Islet precursor cell (in vitro differentiated cells): ENCODE results near the gene ELP1.

ENCODE experiments used
- DNase-seq: peaks from one replicate; pipeline ENCODE4 v3.0.0-alpha.2; 2018

ELP1 gene

DNA sequence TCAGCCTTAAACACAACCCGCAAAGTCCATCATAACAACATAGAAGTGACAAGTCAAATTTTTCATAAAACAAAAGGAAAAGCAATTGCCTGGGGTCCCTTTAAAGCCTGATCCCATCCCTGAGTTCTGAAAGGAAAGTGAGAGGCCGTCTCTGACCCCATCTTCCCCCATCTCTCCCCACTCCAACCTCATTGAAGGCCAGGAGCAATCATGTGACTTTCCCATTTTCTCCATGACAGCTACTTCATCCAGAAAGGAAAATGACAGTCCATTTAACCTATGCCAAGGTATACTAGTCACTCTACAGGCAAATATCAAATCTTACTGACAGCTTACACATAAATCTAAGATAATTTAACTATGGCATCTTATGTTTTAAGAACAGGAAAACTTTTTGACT lies 56.4 kb downstream of the ELP1 start:
- no peak for DNase-seq

DNA sequence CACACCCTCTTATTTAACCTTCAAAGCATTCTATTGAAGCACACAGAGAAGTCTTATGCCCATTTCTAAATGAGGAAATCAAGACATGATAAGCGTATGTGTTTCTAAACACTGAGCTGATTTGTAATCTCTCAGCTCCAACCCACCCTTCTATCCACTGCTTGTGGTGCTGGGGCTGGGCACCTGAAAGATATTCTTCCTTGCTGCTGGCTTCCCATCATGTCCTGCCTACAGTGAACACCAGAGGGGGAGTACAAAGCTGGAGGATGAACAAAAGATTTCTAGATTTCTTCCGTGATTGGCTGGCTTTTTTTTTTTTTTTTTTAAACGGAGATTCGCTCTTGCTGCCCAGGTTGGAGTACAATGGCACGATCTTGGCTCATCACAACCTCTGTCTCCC lies 57.5 kb downstream of the ELP1 start:
- DNase-seq = no peak

DNA sequence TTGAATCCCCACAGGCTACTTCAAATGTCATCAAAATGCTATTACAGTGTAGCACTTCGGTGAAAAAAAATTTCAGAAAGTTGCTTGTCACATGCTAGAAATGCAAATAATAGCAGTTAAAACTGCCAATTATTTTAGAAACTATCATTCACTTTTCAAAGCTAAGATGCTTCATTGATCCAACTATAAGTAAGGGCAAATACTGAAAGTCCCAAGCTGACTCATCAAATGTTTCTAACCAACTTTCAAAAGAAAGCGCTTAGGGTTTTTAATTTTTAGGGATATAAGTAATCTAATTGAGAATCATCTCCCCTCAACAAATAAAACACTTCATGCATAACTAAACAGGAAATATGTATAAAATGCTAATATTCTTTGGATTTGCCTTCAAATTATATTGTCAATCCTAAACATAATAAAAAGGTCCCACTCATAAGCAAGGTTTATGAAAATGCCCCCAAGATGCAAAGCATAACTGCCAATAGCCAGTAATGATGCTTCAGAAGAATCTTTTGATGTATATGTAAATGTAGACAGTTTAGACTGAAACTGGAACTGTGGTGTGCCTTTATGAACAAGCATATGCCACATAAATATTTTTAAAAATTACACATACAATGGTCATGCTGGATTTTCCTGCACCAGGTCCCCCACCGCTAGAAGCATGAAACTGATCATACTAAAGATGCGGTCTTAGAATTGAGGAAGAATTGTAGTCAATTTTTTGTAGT lies 59.7 kb downstream of the ELP1 start:
- DNase-seq = no peak

DNA sequence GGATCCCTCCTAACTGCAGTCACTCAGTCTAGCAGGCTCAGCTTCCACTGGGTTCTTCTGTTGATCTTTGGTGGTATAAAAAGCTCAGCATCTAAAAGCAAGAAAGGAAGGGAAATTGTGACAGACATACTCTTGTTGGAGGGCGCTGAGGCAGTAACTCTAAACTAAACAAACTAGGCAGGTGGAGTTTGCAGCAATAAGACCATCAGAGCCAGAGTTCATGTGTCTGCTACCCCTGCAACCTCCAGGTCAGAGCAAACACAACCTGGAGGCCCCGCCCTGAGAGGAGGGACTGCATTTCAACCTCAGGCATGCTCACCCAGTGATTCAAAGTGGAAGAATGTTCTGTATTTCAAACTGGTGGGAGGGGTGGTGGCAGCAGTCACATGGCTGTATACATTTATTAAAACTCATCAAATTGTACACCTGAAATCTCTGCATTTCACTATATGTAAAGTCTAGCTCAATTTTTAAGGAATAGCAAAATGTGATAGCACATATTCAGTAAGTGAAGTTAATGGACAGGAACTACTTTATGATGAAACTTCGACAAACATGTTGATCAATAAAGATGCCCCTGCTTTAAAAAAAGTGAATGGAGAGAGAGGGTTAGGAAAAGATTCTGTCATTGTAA lies 64.7 kb downstream of the ELP1 start:
- peak; percentile 88 for DNase-seq

DNA sequence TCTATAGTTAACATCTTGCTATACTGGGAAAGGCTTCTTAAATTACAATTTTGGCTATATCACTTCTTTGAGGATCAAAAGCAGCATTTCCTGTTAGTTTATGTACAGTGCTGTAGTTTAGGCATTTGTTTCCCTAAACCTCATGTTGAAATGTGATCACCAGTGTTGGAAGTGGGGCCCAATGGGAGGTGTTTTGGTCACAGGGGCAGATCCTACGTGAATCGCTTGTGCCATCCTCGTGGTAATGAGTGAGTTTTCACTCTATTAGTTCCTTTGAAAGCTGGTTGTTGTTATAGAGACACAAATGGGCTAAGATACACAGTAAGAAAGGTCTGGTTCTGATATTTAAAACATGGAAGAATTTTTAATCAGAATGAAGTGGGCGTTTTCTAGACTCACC lies 66.1 kb downstream of the ELP1 start:
- no peak for DNase-seq

DNA sequence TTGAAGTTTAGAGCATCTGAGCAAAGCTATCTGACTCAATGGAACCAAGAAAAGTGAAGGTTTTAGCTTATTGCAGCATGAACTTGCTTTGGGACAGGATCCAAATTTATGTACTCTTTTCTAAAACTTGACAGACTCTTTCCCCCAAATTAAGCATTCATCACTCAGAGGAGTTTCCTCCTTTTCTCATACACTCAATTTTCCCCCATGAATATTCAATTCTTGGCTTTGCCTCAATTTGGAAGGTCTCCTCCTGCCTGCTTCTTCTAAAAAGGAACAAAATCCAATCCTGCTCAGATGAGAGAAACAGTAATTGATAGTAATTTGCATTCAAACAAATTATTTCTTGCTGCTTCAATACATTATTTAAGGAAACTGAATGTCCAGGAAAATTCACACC lies 66.8 kb downstream of the ELP1 start:
- no peak for DNase-seq

DNA sequence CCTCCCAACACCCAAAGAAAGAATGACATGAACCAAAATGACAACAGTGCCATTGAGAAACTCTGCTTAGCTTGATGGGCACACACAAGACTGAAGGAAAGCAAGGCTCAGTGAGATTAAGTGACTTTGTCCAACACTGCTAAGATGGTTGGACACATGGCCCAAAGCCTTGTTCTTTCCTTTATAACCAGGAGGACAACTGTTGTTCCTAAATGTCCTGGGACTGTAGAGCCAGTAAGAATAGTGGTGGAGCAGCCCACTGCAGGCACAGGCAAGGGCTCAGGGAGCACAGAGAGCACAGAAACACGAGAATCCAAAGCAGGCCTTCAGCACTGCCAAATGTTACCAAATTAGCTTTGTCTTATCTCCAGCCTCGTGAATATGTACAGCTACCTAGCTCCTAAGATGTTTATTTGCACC lies 67.9 kb downstream of the ELP1 start:
- no peak for DNase-seq

DNA sequence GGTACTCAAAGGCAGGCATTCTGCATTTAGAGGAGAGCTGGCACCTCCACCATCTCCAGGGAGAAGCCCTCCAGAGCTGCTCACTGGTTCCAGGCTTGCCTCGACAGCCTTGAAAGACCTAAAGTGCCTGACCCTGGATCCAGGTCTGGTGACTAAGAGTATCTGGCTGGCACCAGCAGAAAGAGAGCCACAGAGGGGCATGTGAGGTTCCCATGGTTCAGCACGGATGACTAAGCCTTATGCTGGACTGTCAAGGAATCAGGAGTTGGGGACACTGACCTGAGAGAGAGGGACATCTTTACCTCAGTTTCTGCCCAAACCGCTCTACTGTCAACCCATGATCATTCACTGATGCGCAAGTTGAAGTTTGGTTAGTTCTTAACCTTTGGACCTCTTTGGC lies 68.9 kb downstream of the ELP1 start:
- no peak for DNase-seq

DNA sequence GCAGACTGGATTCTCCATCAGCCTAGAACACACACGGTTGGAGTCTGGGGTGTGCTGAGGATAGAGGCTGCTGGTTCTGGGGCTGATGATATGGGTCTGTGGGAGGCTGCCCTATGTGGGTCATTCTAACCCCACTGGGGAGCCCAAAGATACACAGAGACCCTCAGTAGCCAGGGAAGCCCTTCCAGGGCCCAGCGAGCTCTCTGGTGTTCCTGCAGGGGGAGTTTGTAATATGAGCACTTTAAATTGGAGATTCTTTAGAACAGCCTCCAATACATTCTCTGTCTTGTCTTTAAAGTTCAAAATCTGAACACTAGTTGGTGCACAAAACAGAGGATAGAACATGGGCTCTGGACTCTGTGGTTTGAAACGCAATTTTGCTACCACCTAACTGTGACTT lies 69.5 kb downstream of the ELP1 start:
- DNase-seq = no peak

DNA sequence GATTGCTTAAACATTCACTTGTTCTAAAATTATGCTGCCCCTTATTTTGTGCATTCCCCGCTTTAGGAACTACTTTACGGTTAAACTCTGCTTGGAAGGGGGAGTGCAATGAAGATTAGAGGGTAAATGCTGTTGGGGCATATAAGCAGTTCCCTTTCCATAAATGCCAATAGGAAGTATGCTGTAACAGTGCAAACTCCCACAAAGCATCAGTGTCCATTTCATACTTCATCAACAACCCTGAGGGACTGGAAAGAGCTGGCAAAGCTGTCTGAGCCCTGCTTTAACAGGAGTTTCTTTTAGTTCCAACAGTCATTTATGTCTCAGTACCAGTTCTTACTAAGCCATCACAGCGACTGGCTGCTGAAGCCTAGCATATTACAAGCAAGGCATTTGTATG lies 70.0 kb downstream of the ELP1 start:
- no peak for DNase-seq

DNA sequence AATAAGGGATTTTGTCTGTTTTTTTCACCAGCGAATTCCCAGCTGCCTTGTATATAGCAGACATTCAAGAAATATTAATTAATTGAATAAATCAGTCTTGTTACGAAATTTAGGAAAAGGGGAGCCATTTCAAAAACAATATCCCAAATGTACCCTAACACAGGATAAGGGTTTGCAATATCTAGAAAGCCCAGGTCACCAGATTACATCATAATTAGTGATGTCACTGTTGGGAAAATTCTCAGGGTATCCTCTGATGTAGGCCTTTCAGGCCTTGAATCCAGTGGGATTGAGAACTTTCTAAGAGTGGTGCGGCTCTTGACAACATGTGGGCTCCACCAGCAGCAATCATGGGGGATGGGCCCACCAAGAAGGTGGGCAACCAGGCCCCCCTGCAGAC lies 71.9 kb downstream of the ELP1 start, which contains the start of gene ACTL7A:
Gene ACTL7A, plus strand, starts transcription at position 270 of the 400 bp plus-strand sequence. Its CDS starts 57 bp downstream, at position 327.
- DNase-seq = no peak

DNA sequence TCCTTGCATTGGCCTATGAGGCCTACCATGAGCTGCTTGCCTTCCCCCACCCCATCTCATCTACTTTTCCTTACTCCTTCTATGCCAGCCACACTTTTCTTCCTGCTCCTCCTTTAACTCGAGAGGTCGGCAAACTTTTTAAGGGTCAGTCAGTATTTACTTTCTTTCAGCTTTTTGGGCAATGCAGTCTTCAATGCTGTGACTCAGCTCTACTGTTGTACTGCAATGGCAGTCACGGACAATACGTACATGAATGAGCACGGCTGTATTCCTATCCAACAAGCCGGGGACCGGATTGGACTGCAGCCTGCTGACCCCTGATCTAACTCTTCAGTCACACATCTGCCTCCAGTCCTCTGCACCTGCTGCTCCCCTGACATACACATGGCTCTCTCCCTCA lies 72.5 kb downstream of the ELP1 start:
- no peak for DNase-seq

DNA sequence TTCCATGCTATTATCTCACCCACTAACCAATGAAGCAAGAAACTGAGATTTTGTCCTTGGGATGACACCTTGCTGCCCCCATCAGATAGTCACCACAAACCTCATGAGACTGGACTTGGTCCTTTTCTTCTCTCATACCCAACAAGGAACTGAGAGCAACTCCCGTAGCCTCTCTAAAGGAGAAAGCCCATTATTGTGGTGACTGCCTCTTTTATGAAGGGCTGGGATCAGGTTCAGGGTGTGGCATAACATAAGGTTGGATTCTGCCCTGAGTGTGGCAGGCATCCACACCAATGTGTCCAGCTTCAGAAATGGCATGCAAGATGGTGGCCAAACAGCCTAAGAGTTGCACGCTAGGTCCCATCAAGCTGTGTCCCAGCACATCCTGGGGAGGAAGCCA lies 73.2 kb downstream of the ELP1 start:
- no peak for DNase-seq

DNA sequence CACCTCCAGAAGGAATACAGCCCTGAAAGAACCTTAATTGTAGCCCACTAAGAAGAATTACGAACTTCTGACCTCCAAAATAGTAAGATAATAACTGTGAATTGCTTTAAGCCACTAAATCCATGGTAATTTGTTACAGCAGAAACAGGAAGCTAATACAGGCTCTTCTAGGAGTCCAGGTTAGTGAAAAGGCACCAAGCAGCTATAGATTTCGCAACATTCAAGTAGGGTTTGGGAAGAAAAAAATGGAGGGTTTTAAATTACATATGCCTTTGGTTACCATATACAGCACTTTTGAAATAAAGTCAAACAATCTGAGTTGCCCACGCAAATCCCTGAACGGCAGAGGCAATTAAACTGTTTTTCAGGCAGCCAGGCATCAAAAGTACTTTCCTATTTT lies 73.6 kb downstream of the ELP1 start:
- no peak for DNase-seq

DNA sequence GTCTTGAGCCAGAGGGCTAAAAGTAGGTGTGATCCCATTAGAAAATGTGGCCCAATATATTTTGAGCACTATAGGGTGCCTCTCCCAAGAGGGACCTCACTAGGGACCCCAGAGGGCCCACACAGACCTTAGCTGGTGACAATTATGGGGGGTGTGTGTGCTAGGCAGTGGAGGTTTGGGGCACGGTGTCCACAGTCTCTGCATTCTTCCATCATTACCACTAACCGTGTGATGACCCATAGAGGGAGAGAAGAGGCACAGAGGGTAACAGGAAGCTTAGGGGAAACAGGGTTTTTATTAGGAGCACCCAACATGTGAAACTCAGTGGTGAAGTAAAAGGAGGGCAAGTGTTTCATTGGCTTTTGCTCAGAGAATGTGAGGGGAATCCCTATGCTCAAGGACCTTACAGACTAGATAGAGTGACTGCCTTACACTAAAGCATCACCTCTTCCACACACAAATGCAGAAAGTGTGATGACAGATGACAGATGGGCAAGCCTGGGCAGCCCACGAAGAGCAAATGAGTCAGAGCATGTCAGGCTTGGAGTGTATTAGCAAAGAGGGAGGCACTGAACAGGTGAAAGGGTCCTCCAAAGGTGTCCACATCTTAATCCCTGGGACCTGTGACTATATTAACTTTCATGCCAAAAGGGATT lies 74.3 kb downstream of the ELP1 start:
- DNase-seq = no peak

DNA sequence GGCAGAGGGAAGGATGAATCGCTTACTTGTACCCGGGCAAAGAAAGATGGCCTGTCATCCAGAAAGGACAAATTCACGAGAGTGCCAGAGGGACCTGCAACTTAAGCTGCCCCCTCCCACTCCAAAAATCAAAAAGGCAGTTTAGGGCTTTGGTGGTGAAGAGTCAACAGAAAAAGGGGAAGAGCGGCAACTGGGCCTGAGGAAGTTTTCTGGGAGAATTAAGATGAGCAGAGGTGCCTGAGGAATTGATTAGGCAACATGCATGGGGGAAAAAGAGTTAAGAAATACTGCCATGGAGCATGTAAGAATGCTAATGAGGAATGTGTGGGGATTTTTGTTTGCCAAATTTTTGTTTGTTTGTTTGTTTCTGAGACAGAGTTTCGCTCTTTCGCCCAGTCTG lies 76.4 kb downstream of the ELP1 start:
- DNase-seq = no peak

DNA sequence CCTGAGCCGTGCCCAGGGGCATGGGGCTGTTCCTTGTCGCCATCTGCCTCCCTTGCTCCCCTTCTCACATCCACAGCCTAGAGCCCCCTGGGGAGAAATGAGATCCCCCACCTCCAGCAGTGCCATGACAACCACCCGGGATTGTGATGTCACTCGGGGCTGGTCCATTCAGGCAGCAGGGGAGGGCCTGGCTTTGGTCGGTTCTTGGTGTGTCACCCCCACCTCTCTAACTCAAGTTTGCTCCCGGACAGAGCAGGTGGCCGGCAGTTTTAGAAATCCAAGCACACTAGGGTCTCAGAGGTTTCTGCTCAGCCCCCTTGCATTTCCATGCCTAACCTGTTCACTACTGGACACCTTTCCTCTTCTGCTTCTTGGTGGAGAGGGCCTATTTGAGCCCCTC lies 78.0 kb downstream of the ELP1 start, which contains the start of gene ACTL7B:
Gene ACTL7B, minus strand, starts transcription at position 99 of the 400 bp plus-strand sequence. Its CDS starts 56 bp downstream, at position 43.
- no peak for DNase-seq

DNA sequence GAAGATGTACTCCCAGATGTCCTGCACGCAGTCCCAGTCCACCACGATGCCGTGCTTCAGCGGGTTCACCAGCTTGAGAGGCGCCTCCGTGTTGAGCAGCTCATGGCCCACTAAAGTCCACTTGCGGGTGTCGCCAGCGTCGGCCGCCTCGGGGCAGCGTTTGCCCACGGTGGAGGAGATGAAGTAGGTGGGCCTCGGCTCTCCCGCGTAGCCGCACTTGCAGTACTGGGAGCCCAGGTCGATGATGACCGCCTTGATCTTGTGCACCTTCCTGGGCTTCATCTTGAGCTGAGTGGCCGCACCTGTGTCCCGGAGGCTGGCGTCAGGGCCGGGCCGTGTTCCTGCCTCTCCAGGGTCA lies 78.4 kb downstream of the ELP1 start:
- DNase-seq = no peak

DNA sequence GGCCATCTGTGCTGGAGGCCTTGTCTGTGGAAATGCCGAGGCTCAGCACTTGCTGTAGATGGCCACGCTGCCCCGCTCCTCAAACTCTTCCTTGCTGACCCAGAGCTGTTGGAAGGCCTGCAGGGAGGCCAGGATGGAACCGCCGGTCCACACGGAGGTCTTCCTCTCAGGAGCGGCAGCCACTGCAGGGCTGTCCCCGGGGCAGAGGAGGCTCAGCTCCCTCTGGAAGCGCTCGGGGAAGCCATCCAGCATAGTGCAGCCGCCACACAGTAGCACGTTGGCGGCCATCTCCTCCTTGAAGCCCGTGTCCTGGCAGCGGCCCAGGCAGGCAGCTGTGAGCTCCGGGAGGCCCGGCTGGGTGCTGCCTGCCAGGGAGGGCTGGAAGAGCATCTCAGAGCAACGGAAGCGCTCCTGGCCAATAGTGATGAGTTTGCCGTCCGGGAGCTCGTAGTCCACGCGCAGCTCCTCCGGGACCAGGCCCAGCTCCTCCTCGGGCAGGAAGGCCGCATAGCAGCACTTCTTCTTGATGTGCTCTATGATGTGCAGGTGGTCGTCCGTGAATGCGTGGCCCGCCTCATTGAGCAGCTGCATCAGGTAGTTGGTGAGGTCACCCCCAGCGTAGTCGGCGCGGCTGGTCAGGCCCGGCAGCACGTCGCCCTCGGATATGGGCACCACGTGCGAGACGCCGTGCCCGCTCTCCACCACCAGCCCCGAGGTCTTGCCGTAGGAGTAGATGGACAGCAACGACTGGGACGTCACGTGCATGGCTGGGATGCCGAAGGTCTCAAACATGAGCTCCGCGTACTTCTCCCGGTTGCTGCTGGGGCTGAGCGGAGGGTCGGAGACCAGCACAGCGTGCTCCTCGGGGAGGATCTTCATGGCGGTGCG lies 79.0 kb downstream of the ELP1 start:
- no peak for DNase-seq

DNA sequence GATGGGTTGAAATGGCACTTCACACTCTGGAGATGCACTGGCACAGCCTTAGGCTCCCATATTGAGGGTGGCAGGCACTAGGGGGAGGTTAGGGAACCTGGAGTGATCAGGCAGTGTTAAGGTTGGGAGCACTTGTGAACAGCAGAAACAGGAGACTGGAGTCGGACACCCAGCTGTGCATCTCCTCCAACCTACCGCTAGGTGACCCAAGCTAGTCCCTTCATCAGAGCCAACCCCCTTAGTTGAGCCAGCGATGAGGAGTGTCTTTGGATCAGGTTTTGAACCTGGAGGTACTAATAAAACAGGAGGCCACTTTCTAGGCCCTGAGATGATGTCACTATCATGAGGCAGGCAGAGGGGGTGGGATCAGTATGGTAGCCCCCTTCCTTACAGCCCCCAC lies 79.8 kb downstream of the ELP1 start:
- DNase-seq = no peak

DNA sequence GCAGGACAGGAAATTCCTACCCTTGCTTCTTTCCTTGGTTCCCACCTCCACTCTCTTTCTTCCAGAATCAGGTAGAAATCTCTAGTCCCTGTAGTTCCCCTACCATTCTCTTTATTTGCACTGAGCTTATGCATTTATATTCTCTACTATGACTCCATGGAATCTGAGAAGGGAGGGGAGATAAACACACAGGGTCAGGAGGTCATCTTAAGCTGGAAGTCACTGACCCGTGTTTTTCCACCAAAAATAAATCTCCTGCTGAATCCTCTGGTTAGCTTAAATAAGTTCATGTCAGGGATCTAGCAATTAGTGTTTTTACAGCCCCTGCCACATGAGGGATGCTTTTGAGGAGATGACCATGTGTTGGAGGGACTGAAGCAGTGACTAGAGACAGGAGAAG lies 81.8 kb downstream of the ELP1 start:
- DNase-seq = no peak

DNA sequence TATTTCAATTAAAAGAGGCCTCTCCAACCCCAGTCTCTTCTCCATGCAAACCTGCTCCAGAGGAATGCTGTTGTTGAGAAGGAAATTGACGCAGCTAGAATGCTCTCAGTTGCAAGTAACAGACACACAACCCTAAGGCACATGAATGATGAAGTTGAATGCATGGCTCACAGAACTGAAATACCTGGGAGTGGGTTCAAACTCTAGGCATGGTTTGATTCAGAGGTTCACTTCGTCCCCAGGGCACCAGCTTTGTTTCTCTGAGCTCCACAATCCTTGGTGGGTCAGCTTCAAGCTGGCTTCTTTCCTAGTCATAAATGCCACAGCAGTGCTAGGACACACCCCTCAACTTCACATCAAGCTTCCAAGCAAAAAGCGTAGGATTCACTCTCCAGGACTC lies 82.8 kb downstream of the ELP1 start:
- DNase-seq = no peak

DNA sequence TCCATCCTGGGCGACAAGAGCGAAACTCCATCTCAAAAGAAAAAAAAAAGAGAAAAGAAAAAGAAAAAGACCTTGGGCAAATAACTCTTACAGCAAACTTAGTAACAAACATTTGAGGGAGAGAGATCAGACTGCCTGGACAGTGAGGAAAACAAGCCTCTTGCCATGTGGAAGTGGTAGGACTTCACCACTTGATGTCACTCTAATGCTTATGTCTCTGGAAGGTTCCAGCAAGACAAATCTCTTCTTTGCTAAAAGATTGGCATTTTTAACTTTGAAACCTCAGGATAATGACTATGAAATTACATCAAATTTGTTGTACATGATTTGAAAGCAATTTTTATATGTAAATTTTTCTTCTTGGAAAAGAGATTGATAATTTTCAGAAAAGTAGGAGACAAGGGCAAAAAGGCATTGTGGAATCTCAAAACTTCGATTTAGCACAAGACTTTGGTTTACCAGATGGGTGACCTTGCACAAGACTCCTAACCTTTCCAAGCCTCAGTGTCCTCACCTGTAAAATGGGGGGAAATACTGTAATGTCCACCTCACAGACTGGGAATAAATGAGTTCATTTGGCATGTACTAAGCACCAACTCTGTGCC lies 83.5 kb downstream of the ELP1 start:
- no peak for DNase-seq
